Neural cell (in vitro differentiated cells): ENCODE results near the gene LPIN1. TPM values are rescaled to one million over a fixed set of nuclear protein-coding genes. Genes with fewer than 3 reads are reported as not detected.

Source experiments
- H2AFZ ChIP-seq: fragments of 200-600, 300-800 bp; sonication (generic), shearing (Covaris generic); 2 replicates; pipeline ENCODE4 v1.6.0; 2014; ENCODE audit warnings: low read depth, mild to moderate bottlenecking, antibody characterized with exemption, low read length, moderate library complexity
- H3F3A ChIP-seq: fragments of 200-600 bp; shearing (Covaris generic); 2 replicates; pipeline ENCODE4 v1.6.1; 2016; ENCODE audit warnings: mild to moderate bottlenecking, moderate library complexity, mixed read lengths, antibody characterized with exemption, low read length; ENCODE audit not compliant: insufficient read depth, poor library complexity, severe bottlenecking
- H3K27ac ChIP-seq: fragments of 200-600, 300-800 bp; sonication (generic), shearing (Covaris generic); 2 replicates; pipeline ENCODE4 v1.5.1; 2014; ENCODE audit warnings: mild to moderate bottlenecking, low read length, moderate library complexity
- H3K27me3 ChIP-seq: fragments of 300-800, 200-600 bp; sonication (generic), shearing (Covaris generic); 2 replicates; pipeline ENCODE4 v1.6.0; 2014; ENCODE audit warnings: mild to moderate bottlenecking, low read depth, low read length, moderate library complexity; ENCODE audit not compliant: insufficient read depth
- H3K36me3 ChIP-seq: fragments of 300-800, 200-600 bp; sonication (generic), shearing (Covaris generic); 2 replicates; pipeline ENCODE4 v1.5.1; 2014; ENCODE audit warnings: mild to moderate bottlenecking, antibody characterized with exemption, low read length, moderate library complexity; ENCODE audit not compliant: insufficient read depth
- H3K4me2 ChIP-seq: fragments of 300-800, 200-600 bp; sonication (generic), shearing (Covaris generic); 2 replicates; pipeline ENCODE4 v1.6.0; 2014; ENCODE audit warnings: mild to moderate bottlenecking, low read length
- H3K4me3 ChIP-seq: fragments of 300-800, 200-600 bp; sonication (generic), shearing (Covaris generic); 2 replicates; pipeline ENCODE4 v1.5.1; 2014; ENCODE audit warnings: mild to moderate bottlenecking, low read length, moderate library complexity
- H3K79me2 ChIP-seq: fragments of 200-600 bp; shearing (Covaris generic); replicated peaks from 2 replicates; pipeline ENCODE4 v1.6.0; 2014; ENCODE audit warnings: mild to moderate bottlenecking, low read length, moderate library complexity; ENCODE audit not compliant: insufficient read depth
- H3K9ac ChIP-seq: fragments of 300-800, 200-600 bp; sonication (generic), shearing (Covaris generic); 2 replicates; pipeline ENCODE4 v1.6.1; 2016; ENCODE audit warnings: mild to moderate bottlenecking, low read length, mixed read lengths
- H3K9me2 ChIP-seq: fragments of 200-600 bp; shearing (Covaris generic); 2 replicates; pipeline ENCODE4 v1.6.1; 2016; ENCODE audit warnings: mild to moderate bottlenecking, low read length, mixed read lengths; ENCODE audit not compliant: insufficient read depth
- H3K9me3 ChIP-seq: fragments of 200-600, 300-800 bp; sonication (generic), shearing (Covaris generic); 2 replicates; pipeline ENCODE4 v1.6.1; 2016; ENCODE audit warnings: mild to moderate bottlenecking, mixed run types, low read length, moderate library complexity, mixed read lengths
- H4K20me1 ChIP-seq: fragments of 200-600 bp; shearing (Covaris generic); 2 replicates; pipeline ENCODE4 v1.6.1; 2016; ENCODE audit warnings: mild to moderate bottlenecking, mixed run types; ENCODE audit not compliant: insufficient read depth
- CTCF ChIP-seq: fragments of 450-650 bp; IDR thresholded peaks from 2 replicates; pipeline ENCODE4 v1.5.1; 2014; ENCODE audit warnings: antibody characterized with exemption, mild to moderate bottlenecking, moderate library complexity; ENCODE audit not compliant: poor library complexity, severe bottlenecking
- EP300 ChIP-seq: fragments of 450-650 bp; conservative IDR thresholded peaks from 2 replicates; pipeline ENCODE4 v1.6.1; 2014; ENCODE audit warnings: antibody characterized with exemption, mild to moderate bottlenecking, moderate library complexity; ENCODE audit not compliant: poor library complexity, severe bottlenecking
- EZH2 ChIP-seq: fragments of 200-600, 300-800 bp; shearing (Covaris generic), sonication (generic); IDR thresholded peaks from 2 replicates; pipeline ENCODE4 v1.6.1; 2014; ENCODE audit warnings: antibody characterized with exemption, low read length, borderline replicate concordance, mild to moderate bottlenecking; ENCODE audit not compliant: insufficient read depth, poor library complexity, severe bottlenecking
- MXI1 ChIP-seq: fragments of 450-650 bp; conservative IDR thresholded peaks from 2 replicates; pipeline ENCODE4 v1.6.1; 2014; ENCODE audit warnings: antibody characterized with exemption, mild to moderate bottlenecking; ENCODE audit not compliant: poor library complexity, severe bottlenecking
- POLR2AphosphoS5 ChIP-seq: IDR thresholded peaks from 2 replicates; pipeline ENCODE4 v1.6.1; 2012
- RAD21 ChIP-seq: fragments of 450-650 bp; conservative IDR thresholded peaks from 2 replicates; pipeline ENCODE4 v1.6.1; 2014; ENCODE audit warnings: antibody characterized with exemption, mild to moderate bottlenecking, moderate library complexity
- REST ChIP-seq: IDR thresholded peaks from 2 replicates; pipeline ENCODE4 v1.6.1; 2012; ENCODE audit warnings: borderline replicate concordance
- SMC3 ChIP-seq: fragments of 450-650 bp; conservative IDR thresholded peaks from 2 replicates; pipeline ENCODE4 v1.6.1; 2014; ENCODE audit warnings: antibody characterized with exemption, mild to moderate bottlenecking, moderate library complexity; ENCODE audit not compliant: poor library complexity
- TAF1 ChIP-seq: IDR thresholded peaks from 2 replicates; pipeline ENCODE4 v1.6.1; 2012; ENCODE audit warnings: low read depth
- polyA plus RNA-seq: library from polyadenylated mRNA; depleted of rRNA; stranded (reverse); fragments of >200 nt; gene quantifications from 2 replicates; pipeline ENCODE4 v1.2.3, GENCODE V29; 2014

Gene LPIN1
- polyA plus RNA-seq, 1 donor from 2014 or later, result 47.5 TPM

- no peak for TF ChIP-seq TAF1
- no peak for TF ChIP-seq MXI1
- H3K36me3 ChIP-seq, result peaks cover 20% of the 10 kb centered on the region
- H3K79me2 ChIP-seq, result no peaks in the 10 kb centered on the region
- no peak overlapping the region for H3K27ac ChIP-seq
- no peak overlapping the region for H3K4me3 ChIP-seq
- no peaks in the 10 kb centered on the region for H4K20me1 ChIP-seq
- H3K9me3 ChIP-seq, result no peaks in the 10 kb centered on the region
- no peaks in the 10 kb centered on the region for H3K27me3 ChIP-seq
- no peak overlapping the region for H2AFZ ChIP-seq
- no peaks in the 10 kb centered on the region for H3K9me2 ChIP-seq
- H3F3A ChIP-seq, result no peaks in the 10 kb centered on the region
- H3K9ac ChIP-seq, result no peak overlapping the region
- H3K4me2 ChIP-seq, result no peak overlapping the region
These were observed 63.3 kb downstream of the LPIN1 start for GRCh38 chr2:11809586-11810236.

- no peaks in the 10 kb centered on the region for H3K27me3 ChIP-seq
- peaks cover 17% of the 10 kb centered on the region for H3K36me3 ChIP-seq
- no peaks in the 10 kb centered on the region for H3K79me2 ChIP-seq
- H3F3A ChIP-seq, result no peaks in the 10 kb centered on the region
- H3K4me3 ChIP-seq, result no peak overlapping the region
- no peak overlapping the region for H3K9ac ChIP-seq
- no peak overlapping the region for H3K4me2 ChIP-seq
- H2AFZ ChIP-seq, result no peak overlapping the region
- H3K27ac ChIP-seq, result no peak overlapping the region
- H3K9me2 ChIP-seq, result no peaks in the 10 kb centered on the region
- H3K9me3 ChIP-seq, result no peaks in the 10 kb centered on the region
- no peaks in the 10 kb centered on the region for H4K20me1 ChIP-seq
- no peak for TF ChIP-seq EP300
- no peak for TF ChIP-seq SMC3
- TF ChIP-seq POLR2AphosphoS5, result no peak
- no peak for TF ChIP-seq EZH2
- TF ChIP-seq RAD21, result no peak
- TF ChIP-seq CTCF, result no peak
- no peak for TF ChIP-seq MXI1
These were observed 64.0 kb downstream of the LPIN1 start for GRCh38 chr2:11810237-11810977.

DNA sequence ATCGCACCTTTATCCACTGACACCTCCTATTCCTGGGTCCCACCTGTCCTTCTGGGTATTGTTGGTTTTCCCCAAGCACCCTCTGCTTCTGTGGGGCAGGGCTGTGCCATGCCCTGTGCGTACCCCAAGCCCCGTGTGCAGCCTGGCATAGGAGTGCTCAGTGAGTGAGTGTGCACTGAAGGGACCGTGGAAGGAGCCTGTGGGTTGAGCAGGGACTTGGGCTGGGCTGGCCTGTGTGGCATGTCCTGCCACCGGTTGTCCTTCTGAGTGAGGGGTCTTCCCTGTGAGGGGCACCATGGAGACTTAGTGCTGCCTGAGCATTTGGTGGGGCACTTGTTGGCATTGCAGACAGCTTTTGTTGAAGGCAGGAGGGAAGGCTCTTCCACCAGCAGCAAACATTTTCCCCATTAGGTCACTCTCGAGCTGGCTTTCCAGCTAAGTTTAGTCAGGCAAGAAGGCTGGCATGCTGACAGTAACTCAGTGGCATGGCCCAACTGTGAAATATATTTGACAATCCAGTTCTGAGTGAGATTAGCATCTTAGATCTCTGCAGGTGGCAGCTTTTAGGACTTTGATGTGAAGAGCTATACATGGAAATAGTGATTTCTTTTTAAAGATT lies 64.7 kb downstream of the LPIN1 start:
- H3K9ac ChIP-seq, result no peak overlapping the region
- no peak for TF ChIP-seq MXI1
- TF ChIP-seq POLR2AphosphoS5, result no peak
- TF ChIP-seq CTCF, result no peak
- TF ChIP-seq SMC3, result no peak
- no peak for TF ChIP-seq REST
- no peak for TF ChIP-seq EZH2
- TF ChIP-seq RAD21, result no peak
- no peak for TF ChIP-seq EP300
- TF ChIP-seq TAF1, result no peak
- H3K9me2 ChIP-seq, result no peaks in the 10 kb centered on the region
- no peaks in the 10 kb centered on the region for H3K79me2 ChIP-seq
- H2AFZ ChIP-seq, result no peak overlapping the region
- H4K20me1 ChIP-seq, result no peaks in the 10 kb centered on the region
- no peaks in the 10 kb centered on the region for H3K27me3 ChIP-seq
- H3K4me2 ChIP-seq, result no peak overlapping the region
- no peak overlapping the region for H3K4me3 ChIP-seq
- H3K9me3 ChIP-seq, result no peaks in the 10 kb centered on the region
- H3K27ac ChIP-seq, result no peak overlapping the region
- peaks cover 16% of the 10 kb centered on the region for H3K36me3 ChIP-seq
- no peaks in the 10 kb centered on the region for H3F3A ChIP-seq
